ENCODE measurements around the gene DFFA. TPM values are rescaled to one million over a fixed set of nuclear protein-coding genes. Genes with fewer than 3 reads are reported as not detected.

Gene DFFA
- total and polyA plus RNA-seq, 9 of the 15 experiments (the other 6 are each of a cell fraction or from before 2014, with no cell fraction given) = 39.6 to 74.8 (median 59.2) TPM

DNA sequence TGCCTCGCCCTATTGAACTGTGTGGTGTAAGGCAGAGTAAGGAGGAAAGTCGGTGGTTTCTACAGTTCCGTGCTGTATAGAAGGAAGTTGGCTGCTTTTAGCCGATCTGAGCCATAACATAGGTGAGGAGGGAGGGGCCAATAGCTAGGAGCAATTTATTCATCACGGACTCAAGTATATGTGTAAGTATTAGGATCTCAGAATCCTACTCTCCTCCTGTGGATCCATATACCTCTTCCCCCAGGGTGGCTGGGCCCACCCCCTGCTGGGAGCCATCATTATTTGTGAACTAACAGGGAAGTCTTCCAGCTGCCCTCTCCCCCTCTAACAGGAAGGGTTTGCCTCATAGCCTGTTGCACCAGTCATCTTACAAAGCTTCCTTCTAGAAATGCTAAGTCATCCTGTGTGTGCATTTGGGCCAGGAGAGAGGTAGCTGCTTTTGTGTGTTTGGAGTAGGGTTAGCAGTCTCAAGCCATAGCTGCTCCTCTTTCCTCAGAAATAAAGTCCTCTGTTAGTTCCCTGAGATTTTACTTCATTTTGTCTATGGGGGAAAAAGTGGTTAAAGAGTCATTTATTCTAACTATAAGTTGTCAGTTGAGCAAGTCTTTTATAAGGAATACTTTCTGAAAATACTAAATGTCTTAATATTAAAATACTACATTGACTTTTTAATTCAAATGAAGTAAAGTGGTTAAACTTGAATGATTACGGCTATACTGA lies 57.0 kb downstream of the DFFA start (continued):
- TF ChIP-seq BRF1 (IDR thresholded peaks at IDR 0.05; ENCODE audit: borderline replicate concordance, extremely low read depth, insufficient read length) (no peak), PRMT5 (CRISPR knock-in tag; IDR thresholded peaks at IDR 0.05) (no peak), TRIM28 (IDR thresholded peaks at IDR 0.05) (no peak), EZH2 (IDR thresholded peaks at IDR 0.05; ENCODE audit: borderline replicate concordance, low read depth, low read length) (no peak), ZNF436 (CRISPR knock-in tag; IDR thresholded peaks at IDR 0.05) (no peak), SRF (CRISPR knock-in tag; IDR thresholded peaks at IDR 0.05) (peak in 1 of 2 experiments; percentile 66; a peak in 1 of 4 replicates), ZNF408 (CRISPR knock-in tag; IDR thresholded peaks at IDR 0.05; ENCODE audit: low read depth) (no peak), GTF2E2 (tag; IDR thresholded peaks at IDR 0.05) (peak; percentile 90), ZNF316 (IDR thresholded peaks at IDR 0.05) (peak; percentile 99), TCF3 (CRISPR knock-in tag; IDR thresholded peaks at IDR 0.05) (no peak; the same call in 1 of the 2 replicates), CC2D1A (IDR thresholded peaks at IDR 0.05) (no peak), BRD4 (IDR thresholded peaks at IDR 0.05) (no peak), DNMT1 (IDR thresholded peaks at IDR 0.05) (no peak), HCFC1 (IDR thresholded peaks at IDR 0.05; ENCODE audit: low read depth, low read length) (peak; percentile 60; the same call in 1 of the 2 replicates), ZNF717 (CRISPR knock-in tag; IDR thresholded peaks at IDR 0.05) (no peak), PTTG1 (tag; IDR thresholded peaks at IDR 0.05; ENCODE audit: low read depth) (no peak; the same call in 1 of the 2 replicates), KDM2B (CRISPR knock-in tag; IDR thresholded peaks at IDR 0.05) (no peak), ZNF77 (CRISPR knock-in tag; IDR thresholded peaks at IDR 0.05) (no peak), CCAR2 (IDR thresholded peaks at IDR 0.05; ENCODE audit: low read depth, low read length) (no peak), ARNT (IDR thresholded peaks at IDR 0.05) (no peak; a peak in 1 of 4 replicates)
- TF ChIP-seq, protein P1, sequence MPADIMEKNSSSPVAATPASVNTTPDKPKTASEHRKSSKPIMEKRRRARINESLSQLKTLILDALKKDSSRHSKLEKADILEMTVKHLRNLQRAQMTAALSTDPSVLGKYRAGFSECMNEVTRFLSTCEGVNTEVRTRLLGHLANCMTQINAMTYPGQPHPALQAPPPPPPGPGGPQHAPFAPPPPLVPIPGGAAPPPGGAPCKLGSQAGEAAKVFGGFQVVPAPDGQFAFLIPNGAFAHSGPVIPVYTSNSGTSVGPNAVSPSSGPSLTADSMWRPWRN (IDR thresholded peaks at IDR 0.05; ENCODE audit: low read depth) = no peak
- TF ChIP-seq, protein P2, sequence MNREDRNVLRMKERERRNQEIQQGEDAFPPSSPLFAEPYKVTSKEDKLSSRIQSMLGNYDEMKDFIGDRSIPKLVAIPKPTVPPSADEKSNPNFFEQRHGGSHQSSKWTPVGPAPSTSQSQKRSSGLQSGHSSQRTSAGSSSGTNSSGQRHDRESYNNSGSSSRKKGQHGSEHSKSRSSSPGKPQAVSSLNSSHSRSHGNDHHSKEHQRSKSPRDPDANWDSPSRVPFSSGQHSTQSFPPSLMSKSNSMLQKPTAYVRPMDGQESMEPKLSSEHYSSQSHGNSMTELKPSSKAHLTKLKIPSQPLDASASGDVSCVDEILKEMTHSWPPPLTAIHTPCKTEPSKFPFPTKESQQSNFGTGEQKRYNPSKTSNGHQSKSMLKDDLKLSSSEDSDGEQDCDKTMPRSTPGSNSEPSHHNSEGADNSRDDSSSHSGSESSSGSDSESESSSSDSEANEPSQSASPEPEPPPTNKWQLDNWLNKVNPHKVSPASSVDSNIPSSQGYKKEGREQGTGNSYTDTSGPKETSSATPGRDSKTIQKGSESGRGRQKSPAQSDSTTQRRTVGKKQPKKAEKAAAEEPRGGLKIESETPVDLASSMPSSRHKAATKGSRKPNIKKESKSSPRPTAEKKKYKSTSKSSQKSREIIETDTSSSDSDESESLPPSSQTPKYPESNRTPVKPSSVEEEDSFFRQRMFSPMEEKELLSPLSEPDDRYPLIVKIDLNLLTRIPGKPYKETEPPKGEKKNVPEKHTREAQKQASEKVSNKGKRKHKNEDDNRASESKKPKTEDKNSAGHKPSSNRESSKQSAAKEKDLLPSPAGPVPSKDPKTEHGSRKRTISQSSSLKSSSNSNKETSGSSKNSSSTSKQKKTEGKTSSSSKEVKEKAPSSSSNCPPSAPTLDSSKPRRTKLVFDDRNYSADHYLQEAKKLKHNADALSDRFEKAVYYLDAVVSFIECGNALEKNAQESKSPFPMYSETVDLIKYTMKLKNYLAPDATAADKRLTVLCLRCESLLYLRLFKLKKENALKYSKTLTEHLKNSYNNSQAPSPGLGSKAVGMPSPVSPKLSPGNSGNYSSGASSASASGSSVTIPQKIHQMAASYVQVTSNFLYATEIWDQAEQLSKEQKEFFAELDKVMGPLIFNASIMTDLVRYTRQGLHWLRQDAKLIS (CRISPR knock-in tag; IDR thresholded peaks at IDR 0.05) = 0 out of 2 replicates have a peak, but pooled peaks have one; percentile 65
- TF ChIP-seq, protein P3, sequence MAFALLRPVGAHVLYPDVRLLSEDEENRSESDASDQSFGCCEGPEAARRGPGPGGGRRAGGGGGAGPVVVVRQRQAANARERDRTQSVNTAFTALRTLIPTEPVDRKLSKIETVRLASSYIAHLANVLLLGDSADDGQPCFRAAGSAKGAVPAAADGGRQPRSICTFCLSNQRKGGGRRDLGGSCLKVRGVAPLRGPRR (CRISPR knock-in tag; IDR thresholded peaks at IDR 0.05) = no peak
- TF ChIP-seq, protein P4, sequence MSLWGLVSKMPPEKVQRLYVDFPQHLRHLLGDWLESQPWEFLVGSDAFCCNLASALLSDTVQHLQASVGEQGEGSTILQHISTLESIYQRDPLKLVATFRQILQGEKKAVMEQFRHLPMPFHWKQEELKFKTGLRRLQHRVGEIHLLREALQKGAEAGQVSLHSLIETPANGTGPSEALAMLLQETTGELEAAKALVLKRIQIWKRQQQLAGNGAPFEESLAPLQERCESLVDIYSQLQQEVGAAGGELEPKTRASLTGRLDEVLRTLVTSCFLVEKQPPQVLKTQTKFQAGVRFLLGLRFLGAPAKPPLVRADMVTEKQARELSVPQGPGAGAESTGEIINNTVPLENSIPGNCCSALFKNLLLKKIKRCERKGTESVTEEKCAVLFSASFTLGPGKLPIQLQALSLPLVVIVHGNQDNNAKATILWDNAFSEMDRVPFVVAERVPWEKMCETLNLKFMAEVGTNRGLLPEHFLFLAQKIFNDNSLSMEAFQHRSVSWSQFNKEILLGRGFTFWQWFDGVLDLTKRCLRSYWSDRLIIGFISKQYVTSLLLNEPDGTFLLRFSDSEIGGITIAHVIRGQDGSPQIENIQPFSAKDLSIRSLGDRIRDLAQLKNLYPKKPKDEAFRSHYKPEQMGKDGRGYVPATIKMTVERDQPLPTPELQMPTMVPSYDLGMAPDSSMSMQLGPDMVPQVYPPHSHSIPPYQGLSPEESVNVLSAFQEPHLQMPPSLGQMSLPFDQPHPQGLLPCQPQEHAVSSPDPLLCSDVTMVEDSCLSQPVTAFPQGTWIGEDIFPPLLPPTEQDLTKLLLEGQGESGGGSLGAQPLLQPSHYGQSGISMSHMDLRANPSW (CRISPR knock-in tag; IDR thresholded peaks at IDR 0.05) = no peak

Data from K562 (cell line).